Measurements from ENCODE around the gene ST6GALNAC1. TPM values are rescaled to one million over a fixed set of nuclear protein-coding genes. Genes with fewer than 3 reads are reported as not detected.

The ST6GALNAC1 gene
- total and polyA plus RNA-seq, 2 of the 13 experiments (the other 11 are each of a cell fraction or from before 2014, with no cell fraction given), result not detected

DNA sequence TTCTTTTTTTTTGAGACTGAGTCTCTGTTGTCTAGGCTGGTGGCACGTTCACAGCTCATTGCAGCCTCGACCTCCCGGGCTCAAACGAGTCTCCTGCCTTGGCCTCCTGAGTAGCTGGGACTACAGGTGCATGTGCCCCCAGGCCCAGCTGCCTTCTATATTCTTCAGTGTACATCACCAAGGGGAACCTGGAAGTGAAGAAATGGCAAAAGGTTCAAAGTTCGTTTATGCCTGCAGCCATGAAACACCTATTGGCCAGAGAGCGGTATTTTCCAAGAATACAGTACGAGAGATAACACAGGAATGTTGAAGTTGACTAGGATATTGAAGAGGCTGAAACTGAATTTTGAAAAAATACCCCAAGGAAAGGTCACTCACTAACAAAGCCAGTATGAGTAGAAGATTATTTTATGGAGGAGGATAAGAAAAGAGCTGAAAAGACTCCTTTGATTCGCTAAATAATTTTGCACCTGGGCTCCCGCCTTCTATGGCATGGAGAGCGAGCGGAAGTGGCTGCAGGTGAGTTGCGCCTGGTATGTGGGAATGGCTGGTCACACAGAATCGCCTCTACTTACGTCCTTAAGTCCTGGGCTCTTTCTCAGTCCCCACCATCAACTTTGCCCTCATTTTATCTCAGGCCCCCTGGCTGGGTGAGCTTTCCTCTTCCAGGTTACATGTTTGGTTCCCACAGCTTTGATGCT is 9.8 kb downstream of the ST6GALNAC1 start (continued):
- TF ChIP-seq, protein P1, sequence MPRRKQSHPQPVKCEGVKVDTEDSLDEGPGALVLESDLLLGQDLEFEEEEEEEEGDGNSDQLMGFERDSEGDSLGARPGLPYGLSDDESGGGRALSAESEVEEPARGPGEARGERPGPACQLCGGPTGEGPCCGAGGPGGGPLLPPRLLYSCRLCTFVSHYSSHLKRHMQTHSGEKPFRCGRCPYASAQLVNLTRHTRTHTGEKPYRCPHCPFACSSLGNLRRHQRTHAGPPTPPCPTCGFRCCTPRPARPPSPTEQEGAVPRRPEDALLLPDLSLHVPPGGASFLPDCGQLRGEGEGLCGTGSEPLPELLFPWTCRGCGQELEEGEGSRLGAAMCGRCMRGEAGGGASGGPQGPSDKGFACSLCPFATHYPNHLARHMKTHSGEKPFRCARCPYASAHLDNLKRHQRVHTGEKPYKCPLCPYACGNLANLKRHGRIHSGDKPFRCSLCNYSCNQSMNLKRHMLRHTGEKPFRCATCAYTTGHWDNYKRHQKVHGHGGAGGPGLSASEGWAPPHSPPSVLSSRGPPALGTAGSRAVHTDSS (CRISPR knock-in tag; conservative IDR thresholded peaks at IDR 0.05), result no peak
- TF ChIP-seq GATAD2A (CRISPR knock-in tag; IDR thresholded peaks at IDR 0.05) (peak; percentile 65), ZFP36 (IDR thresholded peaks at IDR 0.05; ENCODE audit: borderline replicate concordance, low read depth, low read length, partially characterized antibody) (no peak), CC2D1A (CRISPR knock-in tag; IDR thresholded peaks at IDR 0.05) (no peak), KAT7 (CRISPR knock-in tag; IDR thresholded peaks at IDR 0.05; ENCODE audit: borderline replicate concordance) (no peak), ZFX (CRISPR knock-in tag; IDR thresholded peaks at IDR 0.05; ENCODE audit: low read depth) (no peak), RXRB (CRISPR knock-in tag; IDR thresholded peaks at IDR 0.05; ENCODE audit: borderline replicate concordance) (no peak), SIN3B (IDR thresholded peaks at IDR 0.05; ENCODE audit: low read length) (no peak), EHMT2 (IDR thresholded peaks at IDR 0.05; ENCODE audit: borderline replicate concordance, low read depth, low read length) (no peak), PRPF4 (IDR thresholded peaks at IDR 0.05; ENCODE audit: low read depth, low read length, poor library complexity, severe bottlenecking) (no peak), FOXA1 (IDR thresholded peaks at IDR 0.05) (no peak), FOXA1 (CRISPR knock-in tag; IDR thresholded peaks at IDR 0.05) (0 out of 2 replicates have a peak, but pooled peaks have one; percentile 21), SALL1 (CRISPR knock-in tag; IDR thresholded peaks at IDR 0.05) (peak; percentile 27; the same call in 1 of the 2 replicates), GATA4 (IDR thresholded peaks at IDR 0.05; ENCODE audit: borderline replicate concordance, low read depth) (no peak), SRSF9 (IDR thresholded peaks at IDR 0.05; ENCODE audit: borderline replicate concordance, insufficient read depth, low read depth, low read length, poor library complexity, severe bottlenecking) (no peak), GTF3A (CRISPR knock-in tag; conservative IDR thresholded peaks at IDR 0.05) (no peak), TBX3 (IDR thresholded peaks at IDR 0.05; ENCODE audit: borderline replicate concordance) (no peak), KAT2B (IDR thresholded peaks at IDR 0.05; ENCODE audit: borderline replicate concordance, low read depth, low read length) (no peak), JUN (CRISPR knock-in tag; IDR thresholded peaks at IDR 0.05) (no peak), HNF4G (IDR thresholded peaks at IDR 0.05; ENCODE audit: borderline replicate concordance, low read depth, low read length) (0 out of 2 replicates have a peak, but pooled peaks have one; percentile 21), HNF4G (CRISPR knock-in tag; IDR thresholded peaks at IDR 0.05; ENCODE audit: borderline replicate concordance, low read depth) (no peak), RXRA (CRISPR knock-in tag; IDR thresholded peaks at IDR 0.05) (no peak), TEAD3 (CRISPR knock-in tag; optimal IDR thresholded peaks at IDR 0.05; ENCODE audit: borderline replicate concordance) (peak; percentile 68)
- TF ChIP-seq, protein P2, sequence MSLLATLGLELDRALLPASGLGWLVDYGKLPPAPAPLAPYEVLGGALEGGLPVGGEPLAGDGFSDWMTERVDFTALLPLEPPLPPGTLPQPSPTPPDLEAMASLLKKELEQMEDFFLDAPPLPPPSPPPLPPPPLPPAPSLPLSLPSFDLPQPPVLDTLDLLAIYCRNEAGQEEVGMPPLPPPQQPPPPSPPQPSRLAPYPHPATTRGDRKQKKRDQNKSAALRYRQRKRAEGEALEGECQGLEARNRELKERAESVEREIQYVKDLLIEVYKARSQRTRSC (CRISPR knock-in tag; IDR thresholded peaks at IDR 0.05; ENCODE audit: low read depth), result no peak
- TF ChIP-seq, protein P3, sequence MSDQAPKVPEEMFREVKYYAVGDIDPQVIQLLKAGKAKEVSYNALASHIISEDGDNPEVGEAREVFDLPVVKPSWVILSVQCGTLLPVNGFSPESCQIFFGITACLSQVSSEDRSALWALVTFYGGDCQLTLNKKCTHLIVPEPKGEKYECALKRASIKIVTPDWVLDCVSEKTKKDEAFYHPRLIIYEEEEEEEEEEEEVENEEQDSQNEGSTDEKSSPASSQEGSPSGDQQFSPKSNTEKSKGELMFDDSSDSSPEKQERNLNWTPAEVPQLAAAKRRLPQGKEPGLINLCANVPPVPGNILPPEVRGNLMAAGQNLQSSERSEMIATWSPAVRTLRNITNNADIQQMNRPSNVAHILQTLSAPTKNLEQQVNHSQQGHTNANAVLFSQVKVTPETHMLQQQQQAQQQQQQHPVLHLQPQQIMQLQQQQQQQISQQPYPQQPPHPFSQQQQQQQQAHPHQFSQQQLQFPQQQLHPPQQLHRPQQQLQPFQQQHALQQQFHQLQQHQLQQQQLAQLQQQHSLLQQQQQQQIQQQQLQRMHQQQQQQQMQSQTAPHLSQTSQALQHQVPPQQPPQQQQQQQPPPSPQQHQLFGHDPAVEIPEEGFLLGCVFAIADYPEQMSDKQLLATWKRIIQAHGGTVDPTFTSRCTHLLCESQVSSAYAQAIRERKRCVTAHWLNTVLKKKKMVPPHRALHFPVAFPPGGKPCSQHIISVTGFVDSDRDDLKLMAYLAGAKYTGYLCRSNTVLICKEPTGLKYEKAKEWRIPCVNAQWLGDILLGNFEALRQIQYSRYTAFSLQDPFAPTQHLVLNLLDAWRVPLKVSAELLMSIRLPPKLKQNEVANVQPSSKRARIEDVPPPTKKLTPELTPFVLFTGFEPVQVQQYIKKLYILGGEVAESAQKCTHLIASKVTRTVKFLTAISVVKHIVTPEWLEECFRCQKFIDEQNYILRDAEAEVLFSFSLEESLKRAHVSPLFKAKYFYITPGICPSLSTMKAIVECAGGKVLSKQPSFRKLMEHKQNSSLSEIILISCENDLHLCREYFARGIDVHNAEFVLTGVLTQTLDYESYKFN (CRISPR knock-in tag; conservative IDR thresholded peaks at IDR 0.05), result peak; percentile 30; the same call in 1 of the 2 replicates

All from HepG2 (cell line).